H1 (cell line): ENCODE measurements around the gene CHSY1. TPM values are rescaled to one million over a fixed set of nuclear protein-coding genes. Genes with fewer than 3 reads are reported as not detected.

Experiments
- CTCF ChIA-PET: fragments of 300-600 bp; sonication (Branson Sonifier 250); formaldehyde crosslinking; loops from one replicate; lab custom pipeline; 2021; ENCODE audit not compliant: partially characterized antibody; lab: Charles Lee
- POLR2A ChIA-PET: fragments of 300-600 bp; sonication (Branson Sonifier 250); formaldehyde crosslinking; loops from one replicate; lab custom pipeline; 2021; ENCODE audit warnings: inconsistent platforms; ENCODE audit not compliant: partially characterized antibody; lab: Charles Lee
- DNase-seq, 2 experiments: peaks; one replicate each; pipeline versions ENCODE4 v3.0.0 to v3.0.0-alpha.2; 2010 to 2022; ENCODE audit warnings: low spot score in 2 of 2, low read depth in 1 of 2, mixed read lengths in 1 of 2
- FAIRE-seq: peaks from 2 replicates; lab custom pipeline; 2011; peaks lifted over from hg19 to GRCh38; lab: Jason Lieb, UNC
- H2AFZ ChIP-seq: 2 replicates; pipeline ENCODE4 v1.8.1; 2012; ENCODE audit warnings: low read length, inconsistent platforms
- H2AK5ac ChIP-seq: 2 replicates; pipeline ENCODE4 v1.6.1; 2013; ENCODE audit warnings: low read depth, low read length
- H2BK120ac ChIP-seq: replicated peaks from 2 replicates; pipeline ENCODE3; 2013; ENCODE audit warnings: low read depth, low read length, inconsistent platforms
- H2BK12ac ChIP-seq: 2 replicates; pipeline ENCODE4 v1.6.1; 2013; ENCODE audit warnings: low read depth, low read length
- H2BK15ac ChIP-seq: 2 replicates; pipeline ENCODE4 v1.6.1; 2013; ENCODE audit warnings: low read length
- H2BK20ac ChIP-seq: 2 replicates; pipeline ENCODE4 v1.6.1; 2013; ENCODE audit warnings: low read length
- H2BK5ac ChIP-seq: 2 replicates; pipeline ENCODE4 v1.6.1; 2013; ENCODE audit warnings: low read depth, low read length
- H3K14ac ChIP-seq: 2 replicates; pipeline ENCODE4 v1.6.1; 2013; ENCODE audit warnings: inconsistent platforms; ENCODE audit not compliant: insufficient read length
- H3K18ac ChIP-seq: 2 replicates; pipeline ENCODE4 v1.6.1; 2013; ENCODE audit warnings: low read length; ENCODE audit errors: extremely low read depth
- H3K23ac ChIP-seq: 2 replicates; pipeline ENCODE4 v1.6.1; 2013; ENCODE audit warnings: inconsistent platforms; ENCODE audit not compliant: insufficient read length
- H3K23me2 ChIP-seq: 2 replicates; pipeline ENCODE4 v1.6.1; 2013; ENCODE audit warnings: low read depth, low read length
- H3K27ac ChIP-seq: 2 replicates; pipeline ENCODE4 v1.6.1; 2011; ENCODE audit warnings: low read depth, low read length, inconsistent platforms
- H3K27me3 ChIP-seq, 4 experiments: replicated peaks in 1 of 4; 1 replicate in 1 of 4; 2 replicates in 3 of 4; pipeline versions ENCODE4 v1.6.1 to v1.8.1; 2011 to 2013; ENCODE audit warnings: low read length in 3 of 4, mild to moderate bottlenecking in 3 of 4, inconsistent platforms in 2 of 4, mixed read lengths in 2 of 4, moderate library complexity in 1 of 4; ENCODE audit not compliant: control insufficient read depth in 3 of 4, insufficient read depth in 3 of 4; ENCODE audit errors: extremely low read depth in 1 of 4
- H3K36me3 ChIP-seq, 4 experiments: 2 replicates each; pipeline versions ENCODE4 v1.6.1 to v1.8.1; 2011 to 2013; ENCODE audit warnings: mild to moderate bottlenecking in 4 of 4, low read length in 3 of 4, moderate library complexity in 2 of 4, control low read depth in 1 of 4, inconsistent platforms in 1 of 4; ENCODE audit not compliant: insufficient read depth in 4 of 4, control insufficient read depth in 2 of 4
- H3K4ac ChIP-seq: replicated peaks from 2 replicates; pipeline ENCODE3; 2013; ENCODE audit warnings: low read length, low read depth, mixed read lengths, inconsistent platforms; ENCODE audit not compliant: insufficient read length
- H3K4me1 ChIP-seq, 4 experiments: replicated peaks in 1 of 4; 1 replicate in 1 of 4; 2 replicates in 3 of 4; pipeline versions ENCODE4 v1.6.1 to v1.8.1; 2011 to 2013; ENCODE audit warnings: low read length in 3 of 4, inconsistent platforms in 2 of 4, mixed read lengths in 1 of 4; ENCODE audit not compliant: insufficient read depth in 4 of 4, control insufficient read depth in 3 of 4
- H3K4me2 ChIP-seq, 2 experiments: 2 replicates each; pipeline versions ENCODE4 v1.6.1 to v1.8.1; 2011 to 2013; ENCODE audit warnings: low read depth in 2 of 2, low read length in 2 of 2, control low read depth in 1 of 2, inconsistent platforms in 1 of 2, mild to moderate bottlenecking in 1 of 2; ENCODE audit not compliant: insufficient read depth in 1 of 2
- H3K4me3 ChIP-seq, 4 experiments: fragments of 200-600, 300-600 bp in 1 of 4; sonication (generic), shearing (Covaris generic), sonication (Bioruptor Twin) in 1 of 4; 2 replicates each; pipeline versions ENCODE4 v1.5.1 to v1.8.1; 2011 to 2016; ENCODE audit warnings: low read length in 4 of 4, low read depth in 3 of 4, control low read depth in 2 of 4, inconsistent platforms in 2 of 4, mild to moderate bottlenecking in 2 of 4, mixed read lengths in 1 of 4, moderate library complexity in 1 of 4; ENCODE audit not compliant: insufficient read depth in 2 of 4; ENCODE audit errors: extremely low read depth in 1 of 4
- H3K56ac ChIP-seq: replicated peaks from 2 replicates; pipeline ENCODE3; 2013; ENCODE audit warnings: low read depth, mild to moderate bottlenecking, mixed read lengths, low read length, inconsistent platforms; ENCODE audit not compliant: insufficient read length
- H3K79me1 ChIP-seq: 2 replicates; pipeline ENCODE4 v1.6.1; 2013; ENCODE audit warnings: low read depth, low read length, control low read depth
- H3K79me2 ChIP-seq, 2 experiments: 2 replicates each; pipeline versions ENCODE4 v1.6.1 to v1.8.1; 2012 to 2013; ENCODE audit warnings: low read length in 2 of 2, mild to moderate bottlenecking in 2 of 2, inconsistent platforms in 1 of 2; ENCODE audit not compliant: insufficient read depth in 2 of 2, control insufficient read depth in 1 of 2
- H3K9ac ChIP-seq, 4 experiments: replicated peaks in 1 of 4; 1 replicate in 1 of 4; 2 replicates in 3 of 4; pipeline versions ENCODE4 v1.6.1 to v1.8.1; 2011 to 2013; ENCODE audit warnings: low read depth in 3 of 4, low read length in 3 of 4, control low read depth in 2 of 4, mild to moderate bottlenecking in 2 of 4, moderate library complexity in 2 of 4, inconsistent platforms in 1 of 4; ENCODE audit errors: extremely low read depth in 1 of 4
- H3K9me3 ChIP-seq, 2 experiments: 2 replicates each; pipeline versions ENCODE4 v1.6.1 to v1.8.1; 2012 to 2013; ENCODE audit warnings: mild to moderate bottlenecking in 2 of 2, moderate library complexity in 2 of 2, control low read depth in 1 of 2, inconsistent platforms in 1 of 2, low read depth in 1 of 2, low read length in 1 of 2, mixed read lengths in 1 of 2; ENCODE audit not compliant: insufficient read depth in 2 of 2
- H4K20me1 ChIP-seq, 2 experiments: replicated peaks in 1 of 2; 2 replicates each; pipeline versions ENCODE3 to v1.8.1; 2011 to 2013; ENCODE audit warnings: inconsistent platforms in 2 of 2, low read length in 2 of 2, mild to moderate bottlenecking in 1 of 2; ENCODE audit not compliant: insufficient read depth in 2 of 2, control insufficient read depth in 1 of 2
- H4K5ac ChIP-seq: 2 replicates; pipeline ENCODE4 v1.6.1; 2013; ENCODE audit warnings: low read length, low read depth, mixed read lengths, inconsistent platforms; ENCODE audit not compliant: insufficient read length
- H4K8ac ChIP-seq: 2 replicates; pipeline ENCODE4 v1.8.0; 2013; ENCODE audit warnings: mild to moderate bottlenecking, moderate library complexity, low read length, inconsistent platforms; ENCODE audit not compliant: insufficient read depth; ENCODE audit errors: extremely low read depth
- H4K91ac ChIP-seq: replicated peaks from 2 replicates; pipeline ENCODE3; 2013; ENCODE audit warnings: low read length, mixed read lengths, inconsistent platforms; ENCODE audit not compliant: insufficient read length
- BCL11A ChIP-seq, 2 experiments: IDR thresholded peaks; one replicate each; pipeline ENCODE4 v1.6.1; 2011; ENCODE audit warnings: low read depth in 2 of 2, low read length in 2 of 2, mild to moderate bottlenecking in 2 of 2
- HDAC2 ChIP-seq, 2 experiments: fragments of 300-600 bp in 1 of 2; sonication (generic) in 1 of 2; IDR thresholded peaks; 2 replicates each; pipeline ENCODE4 v1.6.1; 2011 to 2012; ENCODE audit warnings: low read depth in 2 of 2, low read length in 2 of 2, mild to moderate bottlenecking in 2 of 2, moderate library complexity in 2 of 2, borderline replicate concordance in 1 of 2, inconsistent platforms in 1 of 2
- SP4 ChIP-seq: IDR thresholded peaks from 2 replicates; pipeline ENCODE4 v1.6.1; 2012; ENCODE audit warnings: low read length, inconsistent platforms
- ZNF274 ChIP-seq: IDR thresholded peaks from 2 replicates; pipeline ENCODE4 v1.7.0; 2012; ENCODE audit warnings: low read length, borderline replicate concordance; ENCODE audit errors: extremely low read depth
- WGBS, 2 experiments: shearing (Covaris generic) in 1 of 2; methylation state at CpG; one replicate each; pipeline versions ENCODE4 v1.1.6 to v1.1.7; 2013 to 2015; ENCODE audit warnings: low lambda C conversion rate in 2 of 2, mixed read lengths in 2 of 2, inconsistent platforms in 1 of 2, low coverage in 1 of 2, missing lambda C conversion rate in 1 of 2; ENCODE audit not compliant: insufficient replicate concordance in 2 of 2, insufficient coverage in 1 of 2, insufficient read length in 1 of 2; ENCODE audit errors: extremely low coverage in 1 of 2, missing lambda C conversion rate in 1 of 2; 5-methylcytosine and 5-hydroxymethylcytosine counted together
- polyA plus RNA-seq, 7 experiments: library from polyadenylated mRNA; depleted of rRNA in 3 of 7; stranded (reverse) in 5 of 7; unstranded in 2 of 7; fragments of >200 nt in 5 of 7; fragments of 200-250 nt in 2 of 7; gene quantifications; 1 replicate in 5 of 7; 2 replicates in 1 of 7; 4 replicates in 1 of 7; pipeline versions ENCODE4 v1.2.1 to v1.2.3, GENCODE V29; 2011 to 2013; ENCODE audit warnings: missing spikeins in 2 of 7, mixed read lengths in 2 of 7
- total RNA-seq: library from RNA; stranded (reverse); fragmentation: NEBNext Ultra II Directional; extraction: Animal tissue kit (Norgen Biotek cat#: 25700); gene quantifications from 2 replicates; pipeline ENCODE4 v1.2.1, GENCODE V29; 2021

CHSY1 gene
- total and polyA plus RNA-seq, 2 of the 8 experiments (the other 6 are each of a cell fraction or from before 2014, with no cell fraction given) = 24.9 to 60.7 TPM

- Histone ChIP-seq H2BK15ac (no peak overlapping the region), H4K20me1 (peaks cover 10 to 16% of the 10 kb centered on the region in 2 experiments), H3K23ac (no peak overlapping the region), H2AK5ac (no peak overlapping the region), H3K79me1 (peaks cover 2% of the 10 kb centered on the region; the same call in 1 of the 2 replicates), H2BK12ac (no peak overlapping the region), H2AFZ (no peak overlapping the region), H2BK120ac (no peak overlapping the region), H2BK5ac (no peak overlapping the region), H3K27ac (no peak overlapping the region), H4K8ac (no peak overlapping the region), H3K9ac (no peak overlapping the region), H3K27me3 (no peaks in the 10 kb centered on the region), H3K36me3 (no peaks in the 10 kb centered on the region), H3K4me2 (no peak overlapping the region), H3K56ac (no peak overlapping the region), H3K14ac (no peak overlapping the region), H3K4me3 (no peak overlapping the region), H4K91ac (no peak overlapping the region), H3K4ac (no peak overlapping the region), H3K9me3 (no peaks in the 10 kb centered on the region), H3K18ac (no peak overlapping the region), H3K23me2 (no peaks in the 10 kb centered on the region), H2BK20ac (no peak overlapping the region), H3K79me2 (peaks cover 2 to 97% of the 10 kb centered on the region in 2 experiments), H4K5ac (no peak overlapping the region), H3K4me1 (peaks cover 0 to 2% (median 0%) of the 10 kb centered on the region in 4 experiments; a peak in 1 of 7 replicates)
- ChIA-PET CTCF (interaction anchor here (0.6 to 1.2 kb wide), 4 partner anchors 52 to 317 kb away, joined by 3 read pairs; no protein-coding TSS in a partner anchor), POLR2A (interaction anchor here (0.9 to 1.5 kb wide), 2 partner anchors 15 to 40 kb away, joined by 3 read pairs; no protein-coding TSS in a partner anchor)
- TF ChIP-seq SP4 = no peak
- no peak for TF ChIP-seq ZNF274
- no peak for TF ChIP-seq BCL11A (IDR thresholded peaks at IDR 0.05; ENCODE audit: low read depth in 2 of 2, low read length in 2 of 2)
- no peak for TF ChIP-seq HDAC2 (IDR thresholded peaks at IDR 0.05; ENCODE audit: borderline replicate concordance in 1 of 2, low read depth in 2 of 2, low read length in 2 of 2)
- 88% methylated on average over 1 of the region's 1 CpG; no CpG with 5 or more reads in 1 of the 2 experiments for WGBS, 2 experiments
- FAIRE-seq = no peak
- no peak for DNase-seq
Measured at GRCh38 chr15:101210058-101210457, 41.8 kb downstream of the CHSY1 start.
